ENCODE measurements around the gene MT1B.
A peak's percentile ranks its signal among the peaks of the same experiment; 100 is the strongest.

GRCh38 chr16:56625943-56626654 lies 25.6 kb upstream of the MT1B start:
- TF ChIP-seq CTCF (IDR thresholded peaks at IDR 0.05) (peak in 1 of 4 donors; percentile 11), POLR2A (IDR thresholded peaks at IDR 0.05) (peak; percentile 81)

Measured in right lobe of liver (tissue), 4 donors.